HG02970 (cell line): ENCODE measurements around the gene MMD2.
"Not testable (repeated sequence)": the region's sequence is repeated elsewhere in the genome, so short reads cannot be mapped to it uniquely, and the experiment has no call there.

ENCODE experiments used
- ATAC-seq: cut with Tn5 transposase; IDR thresholded peaks from one replicate; pipeline ENCODE4 v1.9.1; 2021; ENCODE audit warnings: mild to moderate bottlenecking, moderate library complexity, moderate number of reproducible peaks; ENCODE audit not compliant: unreplicated experiment, low FRiP score

MMD2 gene

GRCh38 chr7:4958477-4959301 is at the start of gene MMD2:
Gene MMD2 (minus strand): TSS chr7:4959187. CDS start chr7:4959017, 170 bp downstream.
- no peak for ATAC-seq

- ATAC-seq = no peak
Measured at GRCh38 chr7:5005066-5005465, 46.1 kb upstream of the MMD2 start.

- no peak for ATAC-seq
Measured at GRCh38 chr7:5001911-5002310, 42.9 kb upstream of the MMD2 start.

GRCh38 chr7:5001003-5001402 is 42.0 kb upstream of the MMD2 start:
- no peak for ATAC-seq

GRCh38 chr7:4999369-4999950 is 40.5 kb upstream of the MMD2 start:
- ATAC-seq = no peak

- no peak for ATAC-seq
Measured at GRCh38 chr7:4998910-4999309, 39.9 kb upstream of the MMD2 start.

- ATAC-seq = no peak
Measured at GRCh38 chr7:4998244-4998643, 39.3 kb upstream of the MMD2 start.

GRCh38 chr7:4996696-4997222 is 37.8 kb upstream of the MMD2 start:
- no peak for ATAC-seq

GRCh38 chr7:4995429-4995969 is 36.5 kb upstream of the MMD2 start:
- ATAC-seq = no peak

- no peak for ATAC-seq
Measured at GRCh38 chr7:4993471-4993870, 34.5 kb upstream of the MMD2 start.

GRCh38 chr7:4982741-4983140 is 23.8 kb upstream of the MMD2 start:
- not testable (repeated sequence) for ATAC-seq

- not testable (repeated sequence) for ATAC-seq
Measured at GRCh38 chr7:4981295-4981890, 22.4 kb upstream of the MMD2 start.

GRCh38 chr7:4975626-4976025 is 16.6 kb upstream of the MMD2 start:
- ATAC-seq = not testable (repeated sequence)

GRCh38 chr7:4973728-4974198 is 14.8 kb upstream of the MMD2 start:
- ATAC-seq = peak; percentile 96

- ATAC-seq = not testable (repeated sequence)
Measured at GRCh38 chr7:4972446-4972845, 13.5 kb upstream of the MMD2 start.

GRCh38 chr7:4965295-4966022 is 6.5 kb upstream of the MMD2 start:
- ATAC-seq = no peak

GRCh38 chr7:4964506-4964905 is 5.5 kb upstream of the MMD2 start:
- ATAC-seq = no peak

- ATAC-seq = no peak
Measured at GRCh38 chr7:4962872-4963775, 4.1 kb upstream of the MMD2 start.

- no peak for ATAC-seq
Measured at GRCh38 chr7:4960363-4960762, 1.4 kb upstream of the MMD2 start.
